OCI-LY3 (cell line): ENCODE data around the gene BCAP29.

Source experiments
- EZH2phosphoT487 ChIP-seq: fragments of 200-600 bp; shearing (Covaris generic); IDR thresholded peaks from 2 replicates; pipeline ENCODE4 v1.6.1; 2018; ENCODE audit warnings: antibody characterized with exemption, mixed run types, low read depth
- TF ChIP-seq, protein P1 (sequence below): fragments of 200-600, 300-600 bp; sonication (generic); IDR thresholded peaks from 2 replicates; pipeline ENCODE4 v1.5.1; 2014; ENCODE audit warnings: antibody characterized with exemption, low read length, low read depth

DNA sequence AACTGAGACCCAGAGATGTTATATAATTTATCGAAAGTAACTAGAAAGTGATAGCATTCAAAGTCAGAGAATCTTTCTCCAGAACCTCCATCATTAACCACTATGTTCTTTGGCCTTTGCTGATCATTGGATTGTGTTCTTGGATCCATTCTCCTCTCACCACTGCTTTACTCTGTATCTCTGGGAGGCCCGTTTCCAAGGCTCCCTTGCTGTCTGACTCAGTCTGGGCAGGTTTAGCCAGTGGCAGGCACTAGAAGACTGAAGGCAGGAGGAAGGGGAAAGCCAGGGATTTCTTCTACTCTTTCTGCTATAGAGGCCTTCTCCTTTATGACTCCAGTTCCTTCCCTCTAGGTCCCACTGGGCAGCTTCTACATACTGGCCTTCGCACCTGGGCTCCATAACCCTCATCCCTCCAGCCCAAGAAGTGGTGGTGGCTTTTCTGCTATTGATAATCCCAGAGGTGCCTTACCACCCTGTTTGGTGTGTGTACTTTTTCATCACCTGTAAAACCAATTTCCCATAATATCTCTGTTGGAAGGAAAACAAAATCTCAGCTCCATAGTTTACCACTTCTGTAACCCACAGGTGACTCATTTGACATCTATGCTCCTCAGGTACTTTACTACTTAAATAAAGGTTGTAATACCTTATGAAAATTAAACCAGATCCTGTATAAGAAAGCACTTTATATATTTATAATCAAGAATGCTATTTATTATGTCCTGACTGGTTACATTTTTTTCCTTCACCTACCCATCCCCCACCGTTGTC is 36.0 kb downstream of the BCAP29 start:
- TF ChIP-seq, protein P1, sequence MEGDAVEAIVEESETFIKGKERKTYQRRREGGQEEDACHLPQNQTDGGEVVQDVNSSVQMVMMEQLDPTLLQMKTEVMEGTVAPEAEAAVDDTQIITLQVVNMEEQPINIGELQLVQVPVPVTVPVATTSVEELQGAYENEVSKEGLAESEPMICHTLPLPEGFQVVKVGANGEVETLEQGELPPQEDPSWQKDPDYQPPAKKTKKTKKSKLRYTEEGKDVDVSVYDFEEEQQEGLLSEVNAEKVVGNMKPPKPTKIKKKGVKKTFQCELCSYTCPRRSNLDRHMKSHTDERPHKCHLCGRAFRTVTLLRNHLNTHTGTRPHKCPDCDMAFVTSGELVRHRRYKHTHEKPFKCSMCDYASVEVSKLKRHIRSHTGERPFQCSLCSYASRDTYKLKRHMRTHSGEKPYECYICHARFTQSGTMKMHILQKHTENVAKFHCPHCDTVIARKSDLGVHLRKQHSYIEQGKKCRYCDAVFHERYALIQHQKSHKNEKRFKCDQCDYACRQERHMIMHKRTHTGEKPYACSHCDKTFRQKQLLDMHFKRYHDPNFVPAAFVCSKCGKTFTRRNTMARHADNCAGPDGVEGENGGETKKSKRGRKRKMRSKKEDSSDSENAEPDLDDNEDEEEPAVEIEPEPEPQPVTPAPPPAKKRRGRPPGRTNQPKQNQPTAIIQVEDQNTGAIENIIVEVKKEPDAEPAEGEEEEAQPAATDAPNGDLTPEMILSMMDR, result no peak
- no peak for TF ChIP-seq EZH2phosphoT487
